ENCODE data around the gene CHAF1B. TPM values are rescaled to one million over a fixed set of nuclear protein-coding genes. Genes with fewer than 3 reads are reported as not detected.

CHAF1B gene
- total RNA-seq, 2 experiments from 2014 or later = 30.9 to 34.7 TPM

GRCh38 chr21:36419996-36420395 is 34.8 kb downstream of the CHAF1B start:
- intact Hi-C loops (cut with micrococcal nuclease) = no loop called here

GRCh38 chr21:36420571-36421339 is 35.6 kb downstream of the CHAF1B start:
- Mint-ChIP-seq H3K9me3 (no peaks in the 10 kb centered on the region), H3K4me3 (no peak overlapping the region), H3K27me3 (no peaks in the 10 kb centered on the region), H3K36me3 (ENCODE audit: low read depth) (peaks cover 12% of the 10 kb centered on the region), H3K4me1 (ENCODE audit: low read depth) (no peaks in the 10 kb centered on the region), H3K27ac (no peak overlapping the region)
- ATAC-seq (no peak), DNase-seq (no peak)
- TF ChIP-seq CTCF (IDR thresholded peaks at IDR 0.05) = no peak
- intact Hi-C loops (cut with micrococcal nuclease) = no loop called here
- CTCF ChIA-PET = interaction anchor here (1.8 kb wide), 1 partner anchor 13 kb away, joined by 6 read pairs; no protein-coding TSS in a partner anchor
- POLR2A ChIA-PET = interaction anchor here (0.6 kb wide), 1 partner anchor 275 kb away, joined by 3 read pairs; no protein-coding TSS in a partner anchor

More at GRCh38 chr21:36419996-36420395, 34.8 kb downstream of the CHAF1B start:
- DNase-seq = peak; percentile 62
- no peak overlapping the region for H3K27ac Mint-ChIP-seq
- no peaks in the 10 kb centered on the region for H3K27me3 Mint-ChIP-seq
- no peak overlapping the region for H3K4me3 Mint-ChIP-seq
- H3K36me3 Mint-ChIP-seq (ENCODE audit: low read depth) = peaks cover 18% of the 10 kb centered on the region
- no peaks in the 10 kb centered on the region for H3K9me3 Mint-ChIP-seq
- ChIA-PET CTCF (interaction anchor here (0.7 to 1.8 kb wide), 6 partner anchors 9 to 36 kb away, joined by 3 to 6 read pairs (median 3); no protein-coding TSS in a partner anchor), POLR2A (no interaction called here)
- H3K4me1 Mint-ChIP-seq (ENCODE audit: low read depth) = no peaks in the 10 kb centered on the region
- peak; percentile 69 for TF ChIP-seq CTCF (IDR thresholded peaks at IDR 0.05)
- peak; percentile 67 for ATAC-seq

GRCh38 chr21:36422279-36423098 is 37.3 kb downstream of the CHAF1B start:
- no peak overlapping the region for H3K27ac Mint-ChIP-seq
- ChIA-PET POLR2A (no interaction called here), CTCF (interaction anchor here (0.8 to 1.3 kb wide), 4 partner anchors 11 to 163 kb away, joined by 3 read pairs; no protein-coding TSS in a partner anchor)
- H3K9me3 Mint-ChIP-seq = no peaks in the 10 kb centered on the region
- H3K27me3 Mint-ChIP-seq = no peaks in the 10 kb centered on the region
- peaks cover 3% of the 10 kb centered on the region for H3K36me3 Mint-ChIP-seq (ENCODE audit: low read depth)
- peak; percentile 51 for TF ChIP-seq CTCF (IDR thresholded peaks at IDR 0.05)
- H3K4me3 Mint-ChIP-seq = no peak overlapping the region
- no peak for ATAC-seq
- DNase-seq = peak; percentile 59
- intact Hi-C loops (cut with micrococcal nuclease) = no loop called here
- no peaks in the 10 kb centered on the region for H3K4me1 Mint-ChIP-seq (ENCODE audit: low read depth)

- intact Hi-C loops (cut with micrococcal nuclease) = no loop called here
- Mint-ChIP-seq H3K27ac (no peak overlapping the region), H3K36me3 (ENCODE audit: low read depth) (no peaks in the 10 kb centered on the region), H3K9me3 (no peaks in the 10 kb centered on the region), H3K4me3 (no peak overlapping the region), H3K27me3 (no peaks in the 10 kb centered on the region), H3K4me1 (ENCODE audit: low read depth) (peaks cover 2% of the 10 kb centered on the region)
- ChIA-PET POLR2A (no interaction called here), CTCF (no interaction called here)
- DNase-seq (no peak), ATAC-seq (no peak)
- TF ChIP-seq CTCF (IDR thresholded peaks at IDR 0.05) = no peak
Measured at GRCh38 chr21:36423771-36424433, 38.7 kb downstream of the CHAF1B start.

All from activated CD8-positive, alpha-beta T cell treated with anti-CD3 and anti-CD28 coated beads for 36 hours (primary cell).